ENCODE data around the gene CDK6.

Gene CDK6

DNA sequence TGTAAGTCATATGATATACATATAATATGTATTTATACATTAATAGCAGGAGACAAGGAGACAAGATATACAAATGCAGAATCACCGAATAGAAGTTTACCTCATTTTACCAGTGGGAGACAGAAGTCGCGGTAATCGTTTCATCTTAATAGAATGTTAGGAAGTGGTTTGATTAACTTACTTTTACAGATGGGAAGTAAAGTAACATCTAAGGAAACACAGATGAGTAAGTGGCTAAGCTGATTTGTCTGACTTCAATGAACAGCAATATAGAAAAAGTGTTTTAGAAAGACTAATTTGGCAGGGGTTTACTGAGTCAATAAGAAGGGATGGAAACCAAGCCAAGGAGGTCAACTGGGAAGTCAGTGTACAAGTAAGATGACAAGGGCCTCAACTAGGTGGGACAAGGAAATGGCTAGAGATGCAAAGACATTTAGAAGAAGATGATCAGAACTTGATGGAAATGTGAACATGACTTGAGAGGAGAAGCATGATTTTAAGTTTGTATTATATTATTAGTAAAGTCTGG is 210.0 kb downstream of the CDK6 start:
- Histone ChIP-seq H3K36me3 (ENCODE audit: low read depth) (peaks cover 45% of the 10 kb centered on the region), H3K9me3 (ENCODE audit: severe bottlenecking) (no peaks in the 10 kb centered on the region), H3K27me3 (ENCODE audit: insufficient read depth, poor library complexity, severe bottlenecking) (no peaks in the 10 kb centered on the region), H3K4me3 (ENCODE audit: severe bottlenecking) (no peak overlapping the region), H3K27ac (ENCODE audit: poor library complexity, severe bottlenecking) (peak overlapping the region; percentile 79), H3K4me1 (ENCODE audit: insufficient read depth, poor library complexity, severe bottlenecking) (peaks cover 37% of the 10 kb centered on the region)
- TF ChIP-seq CTCF (IDR thresholded peaks at IDR 0.05; ENCODE audit: poor library complexity, severe bottlenecking), result no peak
- DNase-seq (ENCODE audit: low spot score) (no peak), ATAC-seq (ENCODE audit: low read depth) (no peak)

DNA sequence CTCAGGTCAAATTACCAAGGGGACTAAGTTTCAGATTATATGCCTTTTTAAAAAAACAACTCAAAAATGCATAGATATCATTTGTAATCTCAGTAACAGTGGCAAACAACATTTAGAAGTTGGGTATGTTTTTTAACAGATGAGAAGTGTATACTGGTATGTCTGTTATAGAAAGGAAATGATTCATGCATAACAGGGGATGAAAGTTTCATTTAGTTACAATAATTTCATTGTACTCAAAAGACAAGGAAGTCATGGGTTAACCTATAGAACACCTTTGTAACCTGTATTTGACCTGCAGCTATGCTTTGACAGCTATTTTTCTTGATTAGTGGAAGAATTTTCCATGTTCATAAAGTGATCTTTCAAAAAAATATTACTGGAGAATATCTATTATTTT is 210.8 kb downstream of the CDK6 start:
- peaks cover 40% of the 10 kb centered on the region for H3K4me1 ChIP-seq (ENCODE audit: insufficient read depth, poor library complexity, severe bottlenecking)
- ATAC-seq (ENCODE audit: low read depth) (peak; percentile 70), DNase-seq (ENCODE audit: low spot score) (no peak)
- no peaks in the 10 kb centered on the region for H3K9me3 ChIP-seq (ENCODE audit: severe bottlenecking)
- peak overlapping the region; percentile 79 for H3K27ac ChIP-seq (ENCODE audit: poor library complexity, severe bottlenecking)
- peaks cover 45% of the 10 kb centered on the region for H3K36me3 ChIP-seq (ENCODE audit: low read depth)
- H3K4me3 ChIP-seq (ENCODE audit: severe bottlenecking), result no peak overlapping the region
- no peak for TF ChIP-seq CTCF (IDR thresholded peaks at IDR 0.05; ENCODE audit: poor library complexity, severe bottlenecking)
- no peaks in the 10 kb centered on the region for H3K27me3 ChIP-seq (ENCODE audit: insufficient read depth, poor library complexity, severe bottlenecking)

DNA sequence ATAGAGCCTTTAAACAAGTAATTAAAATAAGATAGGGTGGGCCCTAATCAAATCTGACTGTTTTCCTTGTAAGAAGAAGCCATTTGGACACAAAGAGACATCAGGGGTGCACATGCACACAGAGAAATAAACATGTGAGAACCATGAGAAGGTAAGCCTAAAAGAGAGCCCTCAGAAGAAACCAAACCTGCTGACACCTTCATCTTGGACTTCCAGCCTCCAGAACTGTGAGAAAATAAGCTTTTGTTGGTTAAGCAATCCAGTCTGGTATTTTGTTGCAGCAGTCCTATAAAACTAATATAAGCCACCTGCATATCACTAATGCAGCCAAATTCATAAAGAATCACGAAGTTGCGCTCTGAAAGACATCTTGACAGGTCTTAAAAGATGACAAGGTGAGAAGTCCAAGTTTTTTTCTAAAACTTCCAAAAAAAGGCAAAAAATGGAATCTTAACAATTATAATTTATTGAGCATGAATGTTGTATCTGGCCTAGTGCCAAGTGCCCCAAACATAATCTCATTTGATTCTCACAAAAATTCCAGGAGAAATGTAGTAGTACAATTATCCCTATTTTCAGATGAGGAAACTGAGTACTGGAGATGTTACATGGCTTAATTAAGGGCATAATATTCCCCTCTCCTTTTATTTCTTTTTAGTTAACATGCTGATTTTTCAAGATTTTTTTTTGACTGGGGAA is 211.9 kb downstream of the CDK6 start:
- Histone ChIP-seq H3K36me3 (ENCODE audit: low read depth) (peaks cover 56% of the 10 kb centered on the region), H3K9me3 (ENCODE audit: severe bottlenecking) (no peaks in the 10 kb centered on the region), H3K27ac (ENCODE audit: poor library complexity, severe bottlenecking) (peak overlapping the region; percentile 79), H3K4me3 (ENCODE audit: severe bottlenecking) (no peak overlapping the region), H3K27me3 (ENCODE audit: insufficient read depth, poor library complexity, severe bottlenecking) (no peaks in the 10 kb centered on the region), H3K4me1 (ENCODE audit: insufficient read depth, poor library complexity, severe bottlenecking) (peaks cover 40% of the 10 kb centered on the region)
- no peak for ATAC-seq (ENCODE audit: low read depth)
- DNase-seq (ENCODE audit: low spot score), result no peak
- TF ChIP-seq CTCF (IDR thresholded peaks at IDR 0.05; ENCODE audit: poor library complexity, severe bottlenecking), result no peak

- DNase-seq (ENCODE audit: low spot score) (no peak), ATAC-seq (ENCODE audit: low read depth) (no peak)
- H3K4me3 ChIP-seq (ENCODE audit: severe bottlenecking), result no peak overlapping the region
- TF ChIP-seq CTCF (IDR thresholded peaks at IDR 0.05; ENCODE audit: poor library complexity, severe bottlenecking), result no peak
- H3K27me3 ChIP-seq (ENCODE audit: insufficient read depth, poor library complexity, severe bottlenecking), result no peaks in the 10 kb centered on the region
- H3K36me3 ChIP-seq (ENCODE audit: low read depth), result peaks cover 59% of the 10 kb centered on the region
- peaks cover 40% of the 10 kb centered on the region for H3K4me1 ChIP-seq (ENCODE audit: insufficient read depth, poor library complexity, severe bottlenecking)
- H3K9me3 ChIP-seq (ENCODE audit: severe bottlenecking), result no peaks in the 10 kb centered on the region
- H3K27ac ChIP-seq (ENCODE audit: poor library complexity, severe bottlenecking), result peak overlapping the region; percentile 81
Observed at GRCh38 chr7:92623544-92623943, 212.8 kb downstream of the CDK6 start.

DNA sequence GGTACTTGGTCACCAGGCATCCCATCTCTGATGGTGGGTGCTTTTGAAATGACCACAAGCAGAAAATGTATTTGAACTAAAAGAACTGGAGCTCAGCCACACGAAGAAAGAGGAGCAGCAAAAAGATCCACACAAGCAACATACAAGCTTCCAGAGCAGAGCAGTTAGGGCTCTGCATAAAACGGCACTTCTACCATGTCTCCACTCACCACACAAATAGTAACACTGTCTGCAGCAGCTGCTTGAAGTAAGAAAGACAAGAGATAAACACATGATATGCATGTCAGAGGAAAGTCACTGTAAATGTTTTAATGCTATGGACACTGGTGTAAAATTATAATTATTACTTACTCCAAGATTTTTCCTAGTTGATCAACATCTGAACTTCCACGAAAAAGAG is 213.7 kb downstream of the CDK6 start:
- DNase-seq (ENCODE audit: low spot score) (no peak), ATAC-seq (ENCODE audit: low read depth) (no peak)
- Histone ChIP-seq H3K27me3 (ENCODE audit: insufficient read depth, poor library complexity, severe bottlenecking) (no peaks in the 10 kb centered on the region), H3K27ac (ENCODE audit: poor library complexity, severe bottlenecking) (peak overlapping the region; percentile 81), H3K9me3 (ENCODE audit: severe bottlenecking) (no peaks in the 10 kb centered on the region), H3K36me3 (ENCODE audit: low read depth) (peaks cover 58% of the 10 kb centered on the region), H3K4me3 (ENCODE audit: severe bottlenecking) (no peak overlapping the region), H3K4me1 (ENCODE audit: insufficient read depth, poor library complexity, severe bottlenecking) (peaks cover 40% of the 10 kb centered on the region)
- no peak for TF ChIP-seq CTCF (IDR thresholded peaks at IDR 0.05; ENCODE audit: poor library complexity, severe bottlenecking)
